ENCODE measurements around the gene TEAD1.

The TEAD1 gene

GRCh38 chr11:12793065-12793464, 118.8 kb downstream of the TEAD1 start:
- no peak for FAIRE-seq

GRCh38 chr11:12793506-12793905, 119.3 kb downstream of the TEAD1 start:
- FAIRE-seq, result no peak

- no peak for FAIRE-seq
Measured at GRCh38 chr11:12794576-12795230, 120.5 kb downstream of the TEAD1 start.

- no peak for FAIRE-seq
Measured at GRCh38 chr11:12797996-12798395, 123.8 kb downstream of the TEAD1 start.

- FAIRE-seq, result no peak
Measured at GRCh38 chr11:12798609-12799011, 124.4 kb downstream of the TEAD1 start.

- FAIRE-seq, result no peak
Measured at GRCh38 chr11:12799334-12799835, 125.2 kb downstream of the TEAD1 start.

- FAIRE-seq, result no peak
Measured at GRCh38 chr11:12800032-12800671, 125.9 kb downstream of the TEAD1 start.

- FAIRE-seq, result no peak
Measured at GRCh38 chr11:12800871-12801270, 126.7 kb downstream of the TEAD1 start.

- FAIRE-seq, result no peak
Measured at GRCh38 chr11:12801976-12802375, 127.8 kb downstream of the TEAD1 start.

- FAIRE-seq, result no peak
Measured at GRCh38 chr11:12802418-12803085, 128.3 kb downstream of the TEAD1 start.

GRCh38 chr11:12803086-12803826, 129.0 kb downstream of the TEAD1 start:
- FAIRE-seq, result no peak

GRCh38 chr11:12806113-12806512, 131.9 kb downstream of the TEAD1 start:
- no peak for FAIRE-seq

- FAIRE-seq, result no peak
Measured at GRCh38 chr11:12807621-12808020, 133.4 kb downstream of the TEAD1 start.

GRCh38 chr11:12808519-12808918, 134.3 kb downstream of the TEAD1 start:
- FAIRE-seq, result no peak

GRCh38 chr11:12809364-12809763, 135.1 kb downstream of the TEAD1 start:
- FAIRE-seq, result no peak

GRCh38 chr11:12809864-12810567, 135.8 kb downstream of the TEAD1 start:
- FAIRE-seq, result no peak

- no peak for FAIRE-seq
Measured at GRCh38 chr11:12810568-12810894, 136.3 kb downstream of the TEAD1 start.

GRCh38 chr11:12811861-12812260, 137.6 kb downstream of the TEAD1 start:
- FAIRE-seq, result no peak

GRCh38 chr11:12812849-12813248, 138.6 kb downstream of the TEAD1 start:
- FAIRE-seq, result no peak

GRCh38 chr11:12813371-12814225, 139.4 kb downstream of the TEAD1 start:
- FAIRE-seq, result no peak

- no peak for FAIRE-seq
Measured at GRCh38 chr11:12815129-12815480, 140.9 kb downstream of the TEAD1 start.

- no peak for FAIRE-seq
Measured at GRCh38 chr11:12815931-12816494, 141.8 kb downstream of the TEAD1 start.
